SK-N-SH treated with all-trans-retinoic acid at 6 μM for 48 hours (cell line): Measurements from ENCODE around the gene SUGCT.
"Not testable (repeated sequence)": the region's sequence is repeated elsewhere in the genome, so short reads cannot be mapped to it uniquely, and the experiment has no call there.

ENCODE experiments used
- ATAC-seq: fragments of 200-7000 bp; cut with Tn5 transposase; 3 replicates; pipeline ENCODE4 v1.9.1; 2020; ENCODE audit warnings: mild to moderate bottlenecking, moderate library complexity
- ARNTL ChIP-seq: fragments of 450-650 bp; formaldehyde crosslinking; IDR thresholded peaks from 2 replicates; pipeline ENCODE4 v1.5.0; 2020; ENCODE audit warnings: low read depth, mild to moderate bottlenecking, moderate library complexity, borderline replicate concordance
- BACH2 ChIP-seq: fragments of 250-450 bp; sonication (Bioruptor Pico); IDR thresholded peaks from 2 replicates; pipeline ENCODE4 v1.9.0; 2021; ENCODE audit warnings: mild to moderate bottlenecking, borderline replicate concordance
- CSDC2 ChIP-seq: fragments of 250-450 bp; sonication (Bioruptor Pico); IDR thresholded peaks from 2 replicates; pipeline ENCODE4 v1.5.0; 2020; ENCODE audit warnings: mild to moderate bottlenecking, moderate library complexity
- CSRNP3 ChIP-seq: fragments of 250-450 bp; sonication (Bioruptor Pico); IDR thresholded peaks from 2 replicates; pipeline ENCODE4 v1.5.1; 2021; ENCODE audit warnings: mild to moderate bottlenecking, moderate library complexity
- ESRRG ChIP-seq: fragments of 250-450 bp; sonication (Bioruptor Pico); IDR thresholded peaks from 2 replicates; pipeline ENCODE4 v1.6.1; 2021; ENCODE audit warnings: mild to moderate bottlenecking
- GLIS3 ChIP-seq: fragments of 250-450 bp; sonication (Bioruptor Pico); IDR thresholded peaks from 2 replicates; pipeline ENCODE4 v1.5.0; 2020; ENCODE audit warnings: mild to moderate bottlenecking, moderate library complexity
- ISL1 ChIP-seq: fragments of 250-450 bp; sonication (Bioruptor Pico); IDR thresholded peaks from 2 replicates; pipeline ENCODE4 v2.1.2; 2022; ENCODE audit warnings: mild to moderate bottlenecking, moderate library complexity
- OSR1 ChIP-seq: fragments of 250-450 bp; sonication (Bioruptor Pico); IDR thresholded peaks from 2 replicates; pipeline ENCODE4 v1.8.0; 2022; ENCODE audit warnings: moderate library complexity, mild to moderate bottlenecking, inconsistent platforms
- POU6F1 ChIP-seq: fragments of 250-450 bp; sonication (Bioruptor Pico); IDR thresholded peaks from 2 replicates; pipeline ENCODE4 v1.8.0; 2021; ENCODE audit warnings: low read depth, mild to moderate bottlenecking, moderate library complexity, borderline replicate concordance
- PPARA ChIP-seq: fragments of 250-450 bp; sonication (Bioruptor Pico); IDR thresholded peaks from 2 replicates; pipeline ENCODE4 v1.5.0; 2020; ENCODE audit warnings: mild to moderate bottlenecking, borderline replicate concordance
- RARB ChIP-seq: fragments of 250-450 bp; sonication (Bioruptor Pico); IDR thresholded peaks from 2 replicates; pipeline ENCODE4 v1.8.0; 2021; ENCODE audit warnings: mild to moderate bottlenecking, moderate library complexity
- SNAI2 ChIP-seq: fragments of 250-450 bp; sonication (Bioruptor Pico); IDR thresholded peaks from 2 replicates; pipeline ENCODE4 v1.5.0; 2020; ENCODE audit warnings: mild to moderate bottlenecking, moderate library complexity
- TCF4 ChIP-seq: fragments of 250-450 bp; sonication (Bioruptor Pico); IDR thresholded peaks from 2 replicates; pipeline ENCODE4 v1.8.0; 2021; ENCODE audit warnings: mild to moderate bottlenecking, moderate library complexity, borderline replicate concordance
- TSHZ2 ChIP-seq: fragments of 250-450 bp; sonication (Bioruptor Pico); IDR thresholded peaks from 2 replicates; pipeline ENCODE4 v1.5.0; 2020; ENCODE audit warnings: mild to moderate bottlenecking, moderate library complexity
- ZFP3 ChIP-seq: fragments of 250-450 bp; sonication (Bioruptor Pico); IDR thresholded peaks from 2 replicates; pipeline ENCODE4 v1.5.0; 2020; ENCODE audit warnings: mild to moderate bottlenecking, moderate library complexity
- ZFP30 ChIP-seq: fragments of 450-650 bp; formaldehyde crosslinking; IDR thresholded peaks from 2 replicates; pipeline ENCODE4 v1.5.0; 2022; ENCODE audit warnings: mild to moderate bottlenecking, moderate library complexity
- ZNF565 ChIP-seq: fragments of 450-650 bp; formaldehyde crosslinking; conservative IDR thresholded peaks from 2 replicates; pipeline ENCODE4 v1.5.0; 2020; ENCODE audit warnings: low read depth, mild to moderate bottlenecking, moderate library complexity
- ZNF70 ChIP-seq: fragments of 450-650 bp; formaldehyde crosslinking; IDR thresholded peaks from 2 replicates; pipeline ENCODE4 v1.5.0; 2020; ENCODE audit warnings: mild to moderate bottlenecking, moderate library complexity
- ZNF8 ChIP-seq: fragments of 450-650 bp; formaldehyde crosslinking; IDR thresholded peaks from 2 replicates; pipeline ENCODE4 v1.5.0; 2020; ENCODE audit warnings: mild to moderate bottlenecking, moderate library complexity
- TF ChIP-seq, protein P1 (sequence below): fragments of 250-450 bp; sonication (Bioruptor Pico); IDR thresholded peaks from 2 replicates; pipeline ENCODE4 v1.8.0; 2020; ENCODE audit warnings: mild to moderate bottlenecking, moderate library complexity, borderline replicate concordance
- TF ChIP-seq, protein P2 (sequence below): fragments of 250-450 bp; sonication (Bioruptor Pico); IDR thresholded peaks from 2 replicates; pipeline ENCODE4 v1.5.1; 2020; ENCODE audit warnings: low read depth, mild to moderate bottlenecking, moderate library complexity

The SUGCT gene

DNA sequence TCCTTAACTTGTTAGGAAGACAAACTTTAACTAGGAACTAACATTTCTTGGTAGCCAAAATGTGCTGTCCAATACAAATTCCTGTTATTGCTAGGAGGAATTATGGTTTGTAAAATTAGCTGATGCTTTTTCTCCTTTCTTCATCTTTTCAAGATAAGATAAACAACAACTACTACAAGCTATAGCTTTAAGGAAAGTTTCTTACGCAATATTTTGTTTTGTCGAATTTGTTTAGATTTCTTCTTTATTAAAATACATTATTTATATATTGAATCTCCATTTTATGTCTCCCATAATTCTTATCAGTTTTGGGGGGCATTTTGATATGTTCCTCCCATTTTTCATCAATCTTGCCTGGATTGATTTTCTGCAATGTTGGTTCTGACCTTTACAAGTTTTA, 277.5 kb downstream of the SUGCT start:
- no peak for ATAC-seq
- TF ChIP-seq OSR1, result no peak
- no peak for TF ChIP-seq ZNF8
- TF ChIP-seq ZFP30 (CRISPR knock-in tag), result no peak
- TF ChIP-seq ESRRG (CRISPR knock-in tag), result no peak
- no peak for TF ChIP-seq TCF4
- no peak for TF ChIP-seq POU6F1 (CRISPR knock-in tag)
- TF ChIP-seq, protein P1, sequence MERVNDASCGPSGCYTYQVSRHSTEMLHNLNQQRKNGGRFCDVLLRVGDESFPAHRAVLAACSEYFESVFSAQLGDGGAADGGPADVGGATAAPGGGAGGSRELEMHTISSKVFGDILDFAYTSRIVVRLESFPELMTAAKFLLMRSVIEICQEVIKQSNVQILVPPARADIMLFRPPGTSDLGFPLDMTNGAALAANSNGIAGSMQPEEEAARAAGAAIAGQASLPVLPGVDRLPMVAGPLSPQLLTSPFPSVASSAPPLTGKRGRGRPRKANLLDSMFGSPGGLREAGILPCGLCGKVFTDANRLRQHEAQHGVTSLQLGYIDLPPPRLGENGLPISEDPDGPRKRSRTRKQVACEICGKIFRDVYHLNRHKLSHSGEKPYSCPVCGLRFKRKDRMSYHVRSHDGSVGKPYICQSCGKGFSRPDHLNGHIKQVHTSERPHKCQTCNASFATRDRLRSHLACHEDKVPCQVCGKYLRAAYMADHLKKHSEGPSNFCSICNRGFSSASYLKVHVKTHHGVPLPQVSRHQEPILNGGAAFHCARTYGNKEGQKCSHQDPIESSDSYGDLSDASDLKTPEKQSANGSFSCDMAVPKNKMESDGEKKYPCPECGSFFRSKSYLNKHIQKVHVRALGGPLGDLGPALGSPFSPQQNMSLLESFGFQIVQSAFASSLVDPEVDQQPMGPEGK (CRISPR knock-in tag), result no peak
- no peak for TF ChIP-seq ISL1
- TF ChIP-seq ARNTL (CRISPR knock-in tag), result no peak
- no peak for TF ChIP-seq ZFP3 (CRISPR knock-in tag)
- no peak for TF ChIP-seq TSHZ2 (CRISPR knock-in tag)
- no peak for TF ChIP-seq BACH2 (CRISPR knock-in tag)
- TF ChIP-seq CSRNP3, result no peak
- no peak for TF ChIP-seq GLIS3 (CRISPR knock-in tag)
- no peak for TF ChIP-seq CSDC2 (CRISPR knock-in tag)
- TF ChIP-seq, all 23 proteins: peak for 0

DNA sequence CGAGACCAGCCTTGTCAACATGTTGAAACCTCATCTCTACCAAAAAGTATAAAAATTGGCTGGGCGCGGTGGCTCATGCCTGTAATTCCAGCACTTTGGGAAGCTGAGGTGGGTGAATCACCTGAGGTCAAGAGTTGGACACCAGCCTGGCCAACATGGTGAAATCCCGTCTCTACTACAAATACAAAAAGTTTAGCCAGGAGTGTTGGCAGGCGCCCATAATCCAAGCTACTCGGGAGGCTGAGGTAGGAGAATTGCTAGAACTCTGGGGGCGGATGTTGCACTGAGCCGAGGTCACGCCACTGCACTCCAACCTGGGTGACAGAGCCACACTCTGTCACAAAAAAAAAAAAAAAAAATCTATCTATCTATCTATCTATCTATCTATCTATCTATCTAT, 279.9 kb downstream of the SUGCT start:
- not testable (repeated sequence) for ATAC-seq

DNA sequence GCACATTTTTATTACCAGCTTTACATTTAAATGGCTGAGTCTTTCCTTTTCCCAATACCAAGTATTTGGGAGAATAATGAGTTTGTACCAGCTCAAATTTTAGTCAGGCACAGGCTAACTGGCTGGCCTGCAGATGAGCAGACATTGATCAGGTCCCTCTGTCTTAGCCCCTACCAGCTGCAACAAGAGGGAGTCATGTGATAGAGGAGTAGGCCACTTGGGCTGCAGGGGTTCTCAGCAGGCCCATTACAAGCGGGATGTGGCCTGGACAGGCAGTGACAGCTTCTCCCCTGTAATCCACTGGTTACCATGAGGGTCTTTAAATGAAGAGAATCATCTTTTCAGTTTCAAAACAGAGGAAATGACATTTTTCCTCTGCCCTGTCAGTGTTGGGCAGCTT, 283.6 kb downstream of the SUGCT start:
- TF ChIP-seq OSR1, result no peak
- TF ChIP-seq BACH2 (CRISPR knock-in tag), result no peak
- TF ChIP-seq, protein P1 (CRISPR knock-in tag), result no peak
- no peak for TF ChIP-seq RARB (CRISPR knock-in tag)
- TF ChIP-seq POU6F1 (CRISPR knock-in tag), result no peak
- no peak for TF ChIP-seq ARNTL (CRISPR knock-in tag)
- TF ChIP-seq ZFP30 (CRISPR knock-in tag), result no peak
- no peak for TF ChIP-seq ESRRG (CRISPR knock-in tag)
- no peak for TF ChIP-seq CSRNP3
- TF ChIP-seq ZNF8, result no peak
- TF ChIP-seq PPARA (CRISPR knock-in tag), result no peak
- no peak for TF ChIP-seq ISL1
- TF ChIP-seq ZNF70 (CRISPR knock-in tag), result no peak
- TF ChIP-seq, protein P2, sequence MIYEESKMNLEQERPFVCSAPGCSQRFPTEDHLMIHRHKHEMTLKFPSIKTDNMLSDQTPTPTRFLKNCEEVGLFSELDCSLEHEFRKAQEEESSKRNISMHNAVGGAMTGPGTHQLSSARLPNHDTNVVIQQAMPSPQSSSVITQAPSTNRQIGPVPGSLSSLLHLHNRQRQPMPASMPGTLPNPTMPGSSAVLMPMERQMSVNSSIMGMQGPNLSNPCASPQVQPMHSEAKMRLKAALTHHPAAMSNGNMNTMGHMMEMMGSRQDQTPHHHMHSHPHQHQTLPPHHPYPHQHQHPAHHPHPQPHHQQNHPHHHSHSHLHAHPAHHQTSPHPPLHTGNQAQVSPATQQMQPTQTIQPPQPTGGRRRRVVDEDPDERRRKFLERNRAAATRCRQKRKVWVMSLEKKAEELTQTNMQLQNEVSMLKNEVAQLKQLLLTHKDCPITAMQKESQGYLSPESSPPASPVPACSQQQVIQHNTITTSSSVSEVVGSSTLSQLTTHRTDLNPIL (CRISPR knock-in tag), result no peak
- no peak for TF ChIP-seq SNAI2
- no peak for TF ChIP-seq ZNF565 (CRISPR knock-in tag)
- TF ChIP-seq, all 23 proteins: peak for 0
- ATAC-seq, result no peak
